LNCaP clone FGC (cell line): Measurements from ENCODE around the gene DISP2.

ENCODE experiments used
- DNase-seq: peaks from one replicate; pipeline ENCODE4 v3.0.0-alpha.2; 2011; ENCODE audit warnings: low read depth
- H3K4me3 ChIP-seq: 2 replicates; pipeline ENCODE4 v1.5.1; 2011; ENCODE audit warnings: mild to moderate bottlenecking, low read depth, low read length, control low read depth
- CTCF ChIP-seq: IDR thresholded peaks from 2 replicates; pipeline ENCODE4 v1.5.1; 2012; ENCODE audit warnings: mild to moderate bottlenecking; ENCODE audit not compliant: control insufficient read depth, insufficient read depth; ENCODE audit errors: extremely low read depth

The DISP2 gene

GRCh38 chr15:40343512-40343911 is 14.5 kb upstream of the DISP2 start:
- TF ChIP-seq CTCF, result no peak
- no peak for DNase-seq
- no peak overlapping the region for H3K4me3 ChIP-seq

DNA sequence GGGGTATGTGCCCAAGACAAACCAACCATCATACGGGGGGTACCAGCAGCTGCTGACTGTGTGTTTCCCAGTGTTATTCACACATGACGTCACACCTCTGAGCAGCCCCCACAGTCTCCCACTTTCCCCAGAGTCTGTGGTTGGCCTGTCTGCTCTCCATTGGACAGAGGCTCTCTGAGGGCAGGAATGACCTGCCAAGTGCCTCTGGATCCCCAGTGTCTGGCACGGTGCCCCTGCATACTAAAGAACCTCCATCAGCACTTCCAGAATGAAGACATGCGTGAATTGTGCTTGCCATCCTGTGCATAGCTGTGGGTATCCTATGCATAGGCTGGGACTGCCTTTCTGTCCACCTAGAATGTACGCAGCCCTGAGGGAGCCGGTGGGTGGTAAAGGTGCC is 13.8 kb upstream of the DISP2 start:
- no peak overlapping the region for H3K4me3 ChIP-seq
- no peak for DNase-seq
- TF ChIP-seq CTCF, result no peak

DNA sequence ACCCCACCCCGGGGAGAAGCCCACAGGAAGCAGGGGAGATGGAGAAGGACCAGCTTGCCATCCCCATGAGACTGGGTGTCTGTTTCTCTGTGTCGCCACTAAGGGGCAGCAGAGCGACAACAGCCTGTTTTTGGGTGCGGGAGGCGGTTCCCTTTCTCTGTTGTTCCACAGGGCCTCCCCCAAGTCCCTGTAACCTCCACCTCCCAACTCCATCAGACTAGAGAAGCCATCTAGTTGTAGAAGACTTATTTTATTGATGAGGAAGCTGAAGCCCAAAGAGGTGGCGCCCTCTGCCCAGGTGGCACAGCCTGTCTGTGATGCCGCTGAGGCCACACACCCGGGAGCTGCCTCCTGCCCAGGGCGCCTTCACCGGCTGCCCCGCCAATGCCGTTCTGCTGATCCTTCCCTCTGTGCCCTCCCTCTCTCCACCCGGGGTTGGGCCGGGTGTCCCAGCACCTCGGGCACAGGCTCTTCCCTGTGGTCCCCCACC is 13.3 kb upstream of the DISP2 start:
- DNase-seq, result no peak
- peak; percentile 81 for TF ChIP-seq CTCF

DNA sequence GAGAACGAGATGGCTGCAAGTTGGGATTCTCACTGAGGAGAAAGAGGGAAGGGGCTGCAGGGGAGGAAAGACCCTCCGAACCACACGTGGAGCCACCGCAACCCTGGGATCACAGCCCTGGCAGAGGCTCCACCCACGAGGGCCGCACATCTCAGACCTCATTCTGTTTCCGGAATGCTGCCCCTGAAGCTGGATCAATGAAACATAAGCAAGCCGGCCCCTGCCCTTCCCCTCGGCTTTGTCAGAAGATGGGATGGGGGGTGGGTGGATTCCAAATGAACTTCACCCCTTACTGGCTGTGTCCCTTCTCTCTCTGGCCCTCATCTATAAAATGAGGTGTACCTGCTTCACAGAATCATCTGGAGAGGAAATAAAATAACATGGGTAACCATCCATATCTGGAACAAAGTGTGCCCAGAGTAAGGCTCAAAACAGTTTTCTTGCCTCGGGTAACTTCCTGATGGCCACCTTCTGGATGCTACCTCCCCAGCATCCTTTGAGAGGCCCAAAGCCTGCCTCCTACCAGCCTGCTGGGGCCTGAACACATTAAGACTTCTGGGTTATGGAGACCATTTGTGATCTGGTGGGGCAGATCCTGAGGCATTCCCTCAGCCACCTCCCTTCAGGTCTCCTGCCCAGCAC is 12.7 kb upstream of the DISP2 start:
- TF ChIP-seq CTCF, result no peak
- H3K4me3 ChIP-seq, result no peak overlapping the region
- no peak for DNase-seq

More for the DNA sequence above, 13.3 kb upstream of the DISP2 start:
- no peak overlapping the region for H3K4me3 ChIP-seq

GRCh38 chr15:40345867-40346578 is 12.0 kb upstream of the DISP2 start:
- H3K4me3 ChIP-seq, result no peak overlapping the region
- no peak for TF ChIP-seq CTCF
- DNase-seq, result no peak

DNA sequence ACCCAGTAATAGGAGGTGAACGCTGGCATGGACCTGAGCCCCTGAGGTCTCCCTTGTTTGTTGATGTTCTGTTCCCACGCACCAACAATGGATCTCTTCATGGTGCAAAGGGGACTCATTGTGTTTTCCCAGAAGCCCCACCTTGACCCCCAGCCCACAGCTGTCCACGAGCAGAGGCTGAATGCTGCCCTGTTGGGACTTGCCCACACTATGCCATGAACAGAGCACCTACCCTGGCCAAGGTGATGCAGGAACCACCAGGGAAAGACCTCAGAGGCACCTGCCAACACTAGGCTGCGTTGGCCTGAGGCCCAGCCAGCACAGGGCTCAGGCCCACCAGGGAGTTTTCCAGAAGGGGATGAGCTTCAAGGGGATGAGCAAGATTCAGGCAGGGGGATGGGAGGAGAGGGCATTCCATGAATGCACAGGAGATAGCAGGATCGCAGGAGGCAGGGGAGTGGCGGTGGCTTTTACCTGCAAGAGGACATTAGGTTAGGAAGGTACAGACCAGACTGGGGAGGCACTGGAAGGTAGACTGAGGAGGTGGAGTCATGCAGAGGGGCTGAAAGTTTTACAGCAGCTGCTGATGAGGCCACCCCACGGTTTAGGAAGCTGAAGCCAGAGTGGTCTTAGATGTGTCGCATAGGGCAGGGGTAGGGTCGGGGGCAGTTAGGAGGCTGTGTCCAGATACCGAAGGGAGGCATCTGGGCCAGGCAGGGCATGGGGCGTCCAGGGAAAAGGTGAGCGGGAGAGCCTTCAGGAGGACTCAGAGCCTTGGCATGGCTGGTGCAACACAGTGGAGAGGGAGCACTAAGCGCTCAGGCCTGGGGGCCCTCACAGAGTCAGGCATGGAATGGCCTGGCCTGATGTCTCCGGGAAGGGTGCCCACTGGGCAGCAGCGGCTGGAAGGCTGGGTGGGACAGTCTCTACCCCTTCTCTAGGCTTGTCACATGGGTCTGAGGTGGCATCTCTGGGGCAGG is 11.2 kb upstream of the DISP2 start:
- no peak overlapping the region for H3K4me3 ChIP-seq
- TF ChIP-seq CTCF, result no peak
- DNase-seq, result no peak
